ENCODE data around the gene OR10A2. TPM values are rescaled to one million over a fixed set of nuclear protein-coding genes. Genes with fewer than 3 reads are reported as not detected.

OR10A2 gene
- total RNA-seq, 2 experiments from 2014 or later: not detected

- Mint-ChIP-seq H3K27me3 (no peaks in the 10 kb centered on the region), H3K9me3 (no peaks in the 10 kb centered on the region), H3K36me3 (ENCODE audit: low read depth) (no peaks in the 10 kb centered on the region), H3K27ac (no peak overlapping the region), H3K4me1 (ENCODE audit: low read depth) (peaks cover 5% of the 10 kb centered on the region), H3K4me3 (no peak overlapping the region)
- intact Hi-C loops (cut with DNase I, micrococcal nuclease): no loop called here
- no peaks in the 10 kb centered on the region for H3K4me1 ChIP-seq (ENCODE audit: insufficient read depth, low read length)
- no peaks in the 10 kb centered on the region for H3K36me3 ChIP-seq (ENCODE audit: insufficient read depth, low read length)
- DNase-seq (no peak), ATAC-seq (ENCODE audit: poor library complexity) (no peak)
- no peak overlapping the region for H3K27ac ChIP-seq (ENCODE audit: low read depth in 1 of 2, low read length in 2 of 2)
- H3K27me3 ChIP-seq (ENCODE audit: control insufficient read depth in 1 of 2, insufficient read depth in 2 of 2, low read length in 2 of 2): no peaks in the 10 kb centered on the region
- ChIA-PET POLR2A (no interaction called here), CTCF (no interaction called here)
- TF ChIP-seq CTCF (IDR thresholded peaks at IDR 0.05): no peak
- H3K4me3 ChIP-seq (ENCODE audit: low read length): no peak overlapping the region
- no peaks in the 10 kb centered on the region for H3K9me3 ChIP-seq (ENCODE audit: control insufficient read depth in 1 of 2, insufficient read depth in 1 of 2, low read length in 2 of 2)
Measured at GRCh38 chr11:6911948-6912347, 49.1 kb downstream of the OR10A2 start.

GRCh38 chr11:6919698-6920097 lies 56.8 kb downstream of the OR10A2 start:
- no peak for ATAC-seq (ENCODE audit: poor library complexity)
- Mint-ChIP-seq H3K4me3 (no peak overlapping the region), H3K4me1 (ENCODE audit: low read depth) (no peaks in the 10 kb centered on the region), H3K36me3 (ENCODE audit: low read depth) (no peaks in the 10 kb centered on the region), H3K9me3 (no peaks in the 10 kb centered on the region), H3K27ac (no peak overlapping the region), H3K27me3 (peaks cover 20% of the 10 kb centered on the region)
- CTCF ChIA-PET: no interaction called here
- Histone ChIP-seq H3K4me1 (ENCODE audit: insufficient read depth, low read length) (no peaks in the 10 kb centered on the region), H3K36me3 (ENCODE audit: insufficient read depth, low read length) (no peaks in the 10 kb centered on the region), H3K9me3 (ENCODE audit: control insufficient read depth in 1 of 2, insufficient read depth in 1 of 2, low read length in 2 of 2) (no peaks in the 10 kb centered on the region), H3K27me3 (ENCODE audit: control insufficient read depth in 1 of 2, insufficient read depth in 2 of 2, low read length in 2 of 2) (peaks cover 0 to 7% of the 10 kb centered on the region in 2 experiments), H3K27ac (ENCODE audit: low read depth in 1 of 2, low read length in 2 of 2) (no peak overlapping the region), H3K4me3 (ENCODE audit: low read length) (no peak overlapping the region)
- DNase-seq: no peak
- intact Hi-C loops (cut with DNase I, micrococcal nuclease): no loop called here
- POLR2A ChIA-PET: no interaction called here
- no peak for TF ChIP-seq CTCF (IDR thresholded peaks at IDR 0.05)

- POLR2A ChIA-PET: no interaction called here
- Histone ChIP-seq H3K4me3 (ENCODE audit: low read length) (no peak within 1 kb of the TSS), H3K9me3 (ENCODE audit: control insufficient read depth in 1 of 2, insufficient read depth in 1 of 2, low read length in 2 of 2) (no peaks in the 10 kb centered on the region), H3K4me1 (ENCODE audit: insufficient read depth, low read length) (no peaks in the 10 kb centered on the region), H3K36me3 (ENCODE audit: insufficient read depth, low read length) (no peaks in the 10 kb centered on the region), H3K27me3 (ENCODE audit: control insufficient read depth in 1 of 2, insufficient read depth in 2 of 2, low read length in 2 of 2) (peaks cover 2 to 10% of the 10 kb centered on the region in 2 experiments), H3K27ac (ENCODE audit: low read depth in 1 of 2, low read length in 2 of 2) (no peak within 1 kb of the TSS)
- Mint-ChIP-seq H3K4me1 (ENCODE audit: low read depth) (peaks cover 4% of the 10 kb centered on the region), H3K27me3 (peaks cover 24% of the 10 kb centered on the region), H3K9me3 (no peaks in the 10 kb centered on the region), H3K4me3 (no peak within 1 kb of the TSS), H3K36me3 (ENCODE audit: low read depth) (no peaks in the 10 kb centered on the region), H3K27ac (no peak within 1 kb of the TSS)
- no peak for DNase-seq
- TF ChIP-seq CTCF (IDR thresholded peaks at IDR 0.05): no peak
- no peak for ATAC-seq (ENCODE audit: poor library complexity)
- intact Hi-C loops (cut with DNase I, micrococcal nuclease): no loop called here
- CTCF ChIA-PET: no interaction called here
Measured at GRCh38 chr11:6920702-6921101, 57.8 kb downstream of the OR10A2 start, which contains the start of gene OR2D3. Gene OR2D3, plus strand, starts transcription at chr11:6921002. Its CDS starts 0 bp downstream, at chr11:6921002.

Other genes with a start within 250 kb of the OR10A2 start
- 10 to 100 TPM; 29.7 to 34.4 TPM for gene TPP1, start 243.6 kb upstream of the OR10A2 start, total RNA-seq
- 1 to 10 TPM; 9.7 TPM for gene DCHS1, start 207.2 kb upstream of the OR10A2 start, total RNA-seq
- 10 to 100 TPM; 12.3 to 14.2 TPM for gene MRPL17, start 179.7 kb upstream of the OR10A2 start, total RNA-seq
- under 1 TPM in 1 of 2 experiments, not detected in 1; 0.06 TPM for gene OR2AG2, start 91.1 kb upstream of the OR10A2 start, total RNA-seq
- not detected for gene OR2AG1, start 80.0 kb upstream of the OR10A2 start, total RNA-seq
- gene OR6A2, start 63.4 kb upstream of the OR10A2 start, total RNA-seq: not detected
- gene OR10A5, start 17.4 kb upstream of the OR10A2 start, total RNA-seq: not detected
- not detected for gene OR10A4, start 13.6 kb downstream of the OR10A2 start, total RNA-seq
- not detected for gene OR2D2, start 29.4 kb downstream of the OR10A2 start, total RNA-seq
- gene OR2D3, start 57.9 kb downstream of the OR10A2 start, total RNA-seq: not detected
- gene ZNF215, start 63.4 kb downstream of the OR10A2 start, total RNA-seq: 1 to 10 TPM in 1 of 2 experiments, under 1 TPM in 1; 0.87 to 1.1 TPM
- gene ZNF214, start 157.3 kb downstream of the OR10A2 start, total RNA-seq: not detected
- under 1 TPM in 1 of 2 experiments, not detected in 1; 0.05 TPM for gene NLRP14, start 157.4 kb downstream of the OR10A2 start, total RNA-seq
- gene RBMXL2, start 225.9 kb downstream of the OR10A2 start, total RNA-seq: under 1 TPM in 1 of 2 experiments, not detected in 1; 0.14 TPM